NCI-H1105 (cell line): ENCODE measurements around the gene ZAR1L.

Experiments
- DNase-seq: peaks from one replicate; lab custom pipeline; 2025; lab: John Stamatoyannopoulos, UW

Gene ZAR1L

DNA sequence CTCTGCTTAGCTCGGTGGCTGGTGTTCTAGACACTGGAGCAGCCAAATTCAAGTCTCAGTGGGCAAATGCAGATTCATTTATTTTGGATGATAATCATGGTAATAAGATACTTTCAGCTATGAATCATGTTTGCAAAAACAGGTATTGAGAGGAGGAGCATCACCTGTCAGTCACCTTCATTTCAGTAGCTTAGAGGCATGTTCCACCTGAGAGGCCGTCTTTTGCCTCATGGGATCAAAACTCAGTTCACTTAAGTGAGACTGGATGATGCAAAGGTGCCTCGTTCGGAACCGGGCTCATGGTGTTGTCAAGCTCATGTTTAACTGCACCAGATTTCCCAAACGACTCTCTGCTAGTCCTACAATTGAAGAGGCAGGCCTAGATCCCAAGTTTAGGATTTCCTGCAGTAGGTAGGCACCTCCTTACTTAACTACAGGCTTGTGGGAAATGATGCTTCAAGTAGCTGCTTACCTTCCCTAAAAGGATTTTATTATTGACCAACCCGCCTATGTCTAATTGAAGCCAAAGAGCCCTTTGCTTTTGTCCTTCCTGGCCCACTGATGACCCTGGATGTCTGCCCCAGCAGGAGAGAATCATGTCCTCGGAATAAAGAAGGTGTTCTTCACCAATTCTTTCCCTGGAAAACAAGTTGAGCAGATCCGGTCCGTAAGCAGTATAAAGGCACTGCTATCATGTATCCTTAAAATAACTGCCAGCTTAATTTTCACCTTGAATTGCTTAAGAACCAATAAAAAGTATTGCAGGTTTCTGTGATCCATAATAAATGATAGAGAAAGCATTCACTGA is 60.0 kb downstream of the ZAR1L start:
- no peak for DNase-seq

DNA sequence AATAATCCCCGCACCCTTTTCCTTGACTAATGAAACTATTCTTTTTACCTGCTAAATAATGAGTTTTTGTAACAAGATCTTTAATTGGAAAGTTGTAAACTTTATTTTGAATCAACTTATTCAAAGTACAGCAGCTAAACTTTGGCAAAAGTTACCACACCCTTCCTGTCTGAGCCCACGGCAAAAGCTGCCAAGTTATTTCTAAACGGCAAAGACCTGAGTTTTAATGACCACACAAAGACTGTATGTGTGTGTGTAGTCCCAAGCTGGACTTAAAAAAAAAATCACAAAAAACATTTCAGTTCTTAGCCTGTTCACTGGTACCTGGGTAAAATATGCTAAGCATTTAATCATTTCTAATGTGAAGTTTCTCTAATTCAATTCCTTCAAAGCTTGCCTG is 60.7 kb downstream of the ZAR1L start:
- no peak for DNase-seq

DNA sequence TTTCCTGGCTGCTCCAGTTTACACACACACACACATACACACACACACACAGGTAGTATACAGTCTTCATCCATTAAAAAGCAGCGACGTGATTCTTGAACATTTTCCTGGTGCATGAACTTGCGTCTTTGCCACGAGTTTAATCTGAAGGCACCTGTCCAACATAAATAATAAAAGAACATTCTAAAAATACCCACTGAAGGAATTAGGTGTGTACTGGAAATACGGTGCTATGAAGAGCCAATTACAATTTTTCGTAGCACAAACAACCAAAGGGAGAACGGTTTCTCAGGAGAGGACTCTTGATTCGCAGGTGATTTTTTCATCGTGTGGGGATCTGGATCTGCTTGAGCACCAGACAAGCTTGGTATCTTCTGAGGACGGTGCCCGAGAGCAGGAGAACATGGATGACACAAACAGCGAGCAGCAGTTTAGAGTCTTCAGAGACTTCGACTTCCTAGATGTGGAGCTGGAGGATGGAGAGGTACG is 61.2 kb downstream of the ZAR1L start:
- DNase-seq, result no peak
